SJCRH30 (cell line): Measurements from ENCODE around the gene DSTYK. TPM values are rescaled to one million over a fixed set of nuclear protein-coding genes. Genes with fewer than 3 reads are reported as not detected.

Experiments
- DNase-seq, 2 experiments: peaks; one replicate each; pipeline ENCODE4 v3.0.0-alpha.2; 2015 to 2020
- H3K27ac ChIP-seq: fragments of 250-450 bp; sonication (Bioruptor Pico); 2 replicates; pipeline ENCODE4 v1.5.1; 2020; ENCODE audit warnings: mild to moderate bottlenecking, moderate library complexity
- H3K27me3 ChIP-seq: fragments of 250-450 bp; sonication (Bioruptor Pico); 2 replicates; pipeline ENCODE4 v1.5.1; 2020; ENCODE audit warnings: mild to moderate bottlenecking, moderate library complexity
- H3K36me3 ChIP-seq: fragments of 250-450 bp; sonication (Bioruptor Pico); 2 replicates; pipeline ENCODE4 v1.5.1; 2020; ENCODE audit warnings: mild to moderate bottlenecking, moderate library complexity
- H3K4me1 ChIP-seq: fragments of 250-450 bp; sonication (Bioruptor Pico); 2 replicates; pipeline ENCODE4 v1.5.1; 2020; ENCODE audit warnings: mild to moderate bottlenecking, moderate library complexity
- H3K4me3 ChIP-seq: fragments of 250-450 bp; sonication (Bioruptor Pico); 2 replicates; pipeline ENCODE4 v1.5.1; 2020; ENCODE audit warnings: mild to moderate bottlenecking, moderate library complexity
- H3K9me3 ChIP-seq: fragments of 250-450 bp; sonication (Bioruptor Pico); replicated peaks from 2 replicates; pipeline ENCODE4 v1.5.1; 2020; ENCODE audit warnings: mild to moderate bottlenecking, moderate library complexity
- total RNA-seq: library from RNA; depleted of rRNA; stranded (reverse); fragments of >200 nt; shearing (Covaris generic); gene quantifications from 2 replicates; pipeline ENCODE4 v1.2.3, GENCODE V29; 2014

DSTYK gene
- total RNA-seq, 1 experiment from 2014 or later: 9.2 TPM

DNA sequence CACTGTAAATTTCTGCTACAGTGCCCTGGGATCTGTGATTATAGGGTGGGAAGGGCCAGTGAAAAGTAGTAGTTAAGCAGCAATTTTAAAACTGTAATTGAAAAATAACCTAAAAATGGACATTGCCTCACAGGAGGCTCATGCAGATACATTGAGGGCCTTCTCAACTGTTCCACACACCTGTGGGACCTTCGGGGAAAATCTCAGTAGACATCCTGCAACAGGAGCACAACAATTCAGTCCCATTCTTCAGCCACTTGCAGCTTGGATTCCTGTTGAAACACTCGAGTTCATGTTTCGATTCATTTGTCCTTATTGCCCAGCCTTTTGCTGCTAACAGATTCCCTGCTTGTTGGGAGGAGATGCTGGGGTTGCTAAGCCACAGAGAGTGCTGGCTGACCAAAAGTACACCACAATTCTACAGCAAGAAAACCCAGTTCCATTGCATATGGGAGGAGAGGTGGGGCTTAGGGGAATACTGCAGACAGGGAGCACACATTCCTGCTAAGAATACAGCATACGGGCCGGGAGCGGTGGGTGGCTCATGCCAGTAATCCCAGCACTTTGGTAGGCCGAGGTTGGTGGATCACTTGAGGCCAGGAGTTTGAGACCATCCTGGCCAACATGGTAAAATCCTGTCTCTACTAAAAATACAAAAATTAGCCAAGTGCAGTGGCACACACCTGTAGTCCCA is 20.8 kb upstream of the DSTYK start:
- Histone ChIP-seq H3K27me3 (no peaks in the 10 kb centered on the region), H3K4me3 (no peak overlapping the region), H3K9me3 (no peaks in the 10 kb centered on the region), H3K36me3 (no peaks in the 10 kb centered on the region), H3K27ac (no peak overlapping the region), H3K4me1 (peaks cover 17% of the 10 kb centered on the region)
- DNase-seq: no peak

DNA sequence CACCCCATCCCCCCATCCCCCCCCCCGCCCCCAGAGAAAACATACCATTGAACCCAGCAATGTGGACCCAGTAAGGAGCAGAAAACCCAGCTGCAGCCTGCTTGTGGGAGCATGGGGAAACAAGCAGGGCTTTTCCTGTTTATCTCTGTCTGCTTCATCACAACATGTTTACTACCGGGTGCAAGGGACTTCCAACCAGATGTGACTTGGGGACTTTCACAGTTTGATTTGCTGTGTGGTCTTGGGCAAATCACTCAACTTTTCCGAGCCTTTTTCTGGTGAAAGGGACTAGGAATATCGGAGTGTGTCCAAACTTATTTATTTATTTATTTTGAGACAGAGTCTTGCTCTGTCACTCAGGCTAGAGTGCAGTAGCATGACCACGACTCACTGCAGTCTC is 19.5 kb upstream of the DSTYK start:
- no peaks in the 10 kb centered on the region for H3K9me3 ChIP-seq
- no peak for DNase-seq
- no peaks in the 10 kb centered on the region for H3K36me3 ChIP-seq
- H3K4me3 ChIP-seq: no peak overlapping the region
- peaks cover 25% of the 10 kb centered on the region for H3K4me1 ChIP-seq
- H3K27me3 ChIP-seq: no peaks in the 10 kb centered on the region
- no peak overlapping the region for H3K27ac ChIP-seq

DNA sequence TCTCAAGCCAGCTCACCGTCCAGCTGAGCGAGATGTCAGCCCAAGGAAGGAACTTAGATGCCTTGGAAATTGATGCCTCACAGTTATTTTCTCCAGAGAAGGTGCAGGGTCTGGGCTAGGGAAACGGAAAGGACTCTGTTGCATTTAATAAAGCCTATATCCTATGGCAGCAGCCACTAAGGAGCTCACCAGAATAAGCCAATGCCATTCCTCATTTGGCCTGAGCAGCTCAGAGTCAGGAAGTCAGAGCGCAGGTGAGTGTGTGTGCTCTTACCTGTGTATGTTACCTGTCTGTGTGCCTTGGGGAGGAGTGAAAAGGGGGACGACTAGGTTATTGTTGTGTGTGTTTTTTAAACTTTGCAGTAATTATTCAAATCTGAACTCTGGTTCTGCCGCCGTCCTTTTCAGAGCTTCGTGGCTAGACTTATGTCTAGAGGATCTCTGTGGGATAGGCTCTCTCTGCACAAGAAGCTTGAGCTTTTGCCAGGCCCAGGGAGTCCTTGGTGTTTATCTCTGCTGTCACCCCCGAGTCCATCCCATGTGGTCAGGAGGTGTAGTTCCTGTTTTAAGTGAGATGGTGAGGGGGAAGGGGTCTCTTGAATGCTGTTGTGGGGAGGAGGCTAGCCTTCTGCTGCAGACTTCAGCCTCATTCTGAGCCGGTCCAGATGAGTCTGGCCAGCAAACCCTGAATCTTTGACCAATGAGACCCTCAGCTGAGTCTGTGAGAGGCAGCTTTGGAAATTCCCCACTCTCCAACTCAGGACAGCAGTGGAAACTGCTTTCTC is 18.6 kb upstream of the DSTYK start:
- Histone ChIP-seq H3K27ac (no peak overlapping the region), H3K4me1 (peaks cover 25% of the 10 kb centered on the region), H3K9me3 (no peaks in the 10 kb centered on the region), H3K36me3 (no peaks in the 10 kb centered on the region), H3K27me3 (no peaks in the 10 kb centered on the region), H3K4me3 (0 out of 2 replicates have a peak overlapping the region, but pooled peaks have one; percentile 2)
- no peak for DNase-seq

DNA sequence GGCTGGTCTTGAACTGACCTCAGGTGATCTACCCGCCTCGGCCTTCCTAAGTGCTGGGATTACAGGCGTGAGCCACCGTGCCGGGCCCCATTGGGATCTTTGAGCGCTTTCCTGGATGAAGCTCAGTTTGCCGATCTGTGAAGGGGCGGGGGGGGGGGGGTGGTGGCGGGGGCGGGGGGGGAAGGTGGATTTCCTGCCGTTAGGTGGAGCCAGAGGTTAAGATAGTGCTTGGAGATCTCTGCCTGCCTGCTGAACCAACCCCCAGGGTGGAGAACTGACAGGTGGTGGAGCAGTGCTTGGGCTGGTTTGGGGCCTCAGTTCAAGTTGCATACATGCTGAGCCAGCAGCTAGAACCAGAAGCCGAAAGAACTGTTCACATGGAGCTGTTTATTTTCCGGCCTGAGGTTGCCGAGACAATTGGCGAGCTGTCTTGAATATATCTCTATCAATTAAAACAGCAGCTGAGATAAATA is 17.9 kb upstream of the DSTYK start:
- H3K4me3 ChIP-seq: peak overlapping the region; percentile 58
- peak; percentile 94 to 97 for DNase-seq
- no peaks in the 10 kb centered on the region for H3K36me3 ChIP-seq
- H3K9me3 ChIP-seq: no peaks in the 10 kb centered on the region
- H3K4me1 ChIP-seq: peaks cover 25% of the 10 kb centered on the region
- no peaks in the 10 kb centered on the region for H3K27me3 ChIP-seq
- H3K27ac ChIP-seq: no peak overlapping the region

DNA sequence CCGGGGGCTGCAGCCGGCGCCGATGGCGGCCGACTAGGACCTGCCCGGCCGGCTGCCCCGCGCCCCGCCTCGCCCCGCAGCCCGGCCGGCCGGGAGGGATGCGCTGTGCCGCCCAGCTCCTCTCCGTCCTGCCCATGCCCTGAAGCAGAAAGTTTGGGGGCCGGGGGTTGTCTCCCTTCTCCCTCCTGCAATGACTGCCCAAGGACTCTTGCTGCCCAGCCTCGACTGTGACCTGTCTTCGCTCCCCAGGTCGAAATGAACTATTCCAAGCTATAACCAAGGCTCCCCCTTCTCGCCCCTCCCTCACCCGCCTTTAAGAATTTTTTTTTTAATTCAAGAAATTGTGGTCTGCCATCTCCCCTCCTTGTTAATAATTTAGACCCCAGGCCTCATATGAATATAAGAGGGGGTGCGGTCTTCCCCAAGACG is 16.6 kb upstream of the DSTYK start:
- no peaks in the 10 kb centered on the region for H3K27me3 ChIP-seq
- no peaks in the 10 kb centered on the region for H3K36me3 ChIP-seq
- DNase-seq: peak in 1 of 2 experiments; percentile 42
- peak overlapping the region; percentile 58 for H3K4me3 ChIP-seq
- H3K4me1 ChIP-seq: peaks cover 25% of the 10 kb centered on the region
- H3K9me3 ChIP-seq: no peaks in the 10 kb centered on the region
- no peak overlapping the region for H3K27ac ChIP-seq

DNA sequence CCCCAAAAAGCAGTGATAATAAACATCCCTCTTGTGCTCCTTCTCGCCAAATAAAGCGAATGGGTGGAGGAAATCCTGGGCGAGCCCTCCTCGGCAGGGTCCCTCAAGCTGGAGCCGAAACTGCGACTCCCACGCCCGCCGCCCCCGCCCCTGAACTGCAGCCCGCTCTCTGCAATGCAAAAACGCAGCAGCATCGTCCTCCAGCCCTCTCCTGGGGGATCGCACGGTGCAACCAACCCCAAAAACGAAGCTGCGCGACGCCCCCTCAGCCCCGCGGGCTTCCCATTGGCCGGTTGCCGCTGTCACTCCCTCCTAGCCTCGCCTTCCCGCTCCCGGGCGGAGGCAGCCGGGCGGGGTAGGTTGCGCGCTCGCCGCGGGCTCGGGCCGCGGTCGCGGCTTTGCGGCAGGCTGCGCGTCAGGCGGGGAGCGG is 16.1 kb upstream of the DSTYK start, which contains the start of gene TMCC2:
TSS of gene TMCC2 (plus strand) at position 363 of the 430 bp plus-strand sequence. CDS start 619 bp downstream, outside the sequence.
- Histone ChIP-seq H3K4me1 (peaks cover 25% of the 10 kb centered on the region), H3K27ac (no peak within 1 kb of the TSS), H3K9me3 (no peaks in the 10 kb centered on the region), H3K4me3 (peak within 1 kb of the TSS; percentile 58), H3K27me3 (no peaks in the 10 kb centered on the region), H3K36me3 (no peaks in the 10 kb centered on the region)
- peak; percentile 95 to 96 for DNase-seq

DNA sequence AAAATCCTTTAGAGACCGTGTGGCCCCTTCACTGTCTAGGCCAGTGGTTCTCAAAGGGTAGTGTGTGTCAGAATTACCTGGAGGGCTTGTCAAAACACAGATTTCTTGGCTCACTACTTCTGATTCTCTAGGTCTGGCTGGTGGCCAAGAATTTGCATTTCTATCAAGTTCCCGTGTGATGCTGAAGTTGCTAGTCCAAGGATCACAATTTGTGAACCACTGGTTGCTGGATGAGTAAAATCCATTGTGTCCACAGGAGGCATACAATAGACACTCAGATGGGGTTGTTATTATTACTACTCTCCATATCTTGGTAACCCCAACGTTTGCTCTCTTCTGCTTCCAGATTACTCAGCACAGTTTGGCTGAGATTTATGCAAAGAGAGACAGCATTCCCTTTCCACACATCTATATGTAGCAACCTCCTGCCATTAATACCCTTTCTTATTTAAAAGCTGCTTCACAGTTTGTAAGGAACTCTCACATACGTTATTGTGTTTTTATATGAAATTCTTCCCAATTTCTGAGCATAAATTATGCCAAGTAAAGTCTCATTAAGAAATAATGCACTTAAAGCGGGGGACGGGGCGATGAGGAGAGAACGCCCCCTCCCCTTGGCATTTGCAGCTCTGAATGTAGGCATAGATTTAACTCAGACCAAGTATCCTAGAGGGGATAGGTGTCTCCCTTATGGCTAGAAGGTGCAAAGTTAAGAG is 15.5 kb upstream of the DSTYK start:
- Histone ChIP-seq H3K9me3 (no peaks in the 10 kb centered on the region), H3K36me3 (no peaks in the 10 kb centered on the region), H3K27me3 (no peaks in the 10 kb centered on the region), H3K4me1 (peaks cover 25% of the 10 kb centered on the region), H3K4me3 (peak overlapping the region; percentile 58), H3K27ac (no peak overlapping the region)
- peak in 1 of 2 experiments; percentile 52 for DNase-seq

DNA sequence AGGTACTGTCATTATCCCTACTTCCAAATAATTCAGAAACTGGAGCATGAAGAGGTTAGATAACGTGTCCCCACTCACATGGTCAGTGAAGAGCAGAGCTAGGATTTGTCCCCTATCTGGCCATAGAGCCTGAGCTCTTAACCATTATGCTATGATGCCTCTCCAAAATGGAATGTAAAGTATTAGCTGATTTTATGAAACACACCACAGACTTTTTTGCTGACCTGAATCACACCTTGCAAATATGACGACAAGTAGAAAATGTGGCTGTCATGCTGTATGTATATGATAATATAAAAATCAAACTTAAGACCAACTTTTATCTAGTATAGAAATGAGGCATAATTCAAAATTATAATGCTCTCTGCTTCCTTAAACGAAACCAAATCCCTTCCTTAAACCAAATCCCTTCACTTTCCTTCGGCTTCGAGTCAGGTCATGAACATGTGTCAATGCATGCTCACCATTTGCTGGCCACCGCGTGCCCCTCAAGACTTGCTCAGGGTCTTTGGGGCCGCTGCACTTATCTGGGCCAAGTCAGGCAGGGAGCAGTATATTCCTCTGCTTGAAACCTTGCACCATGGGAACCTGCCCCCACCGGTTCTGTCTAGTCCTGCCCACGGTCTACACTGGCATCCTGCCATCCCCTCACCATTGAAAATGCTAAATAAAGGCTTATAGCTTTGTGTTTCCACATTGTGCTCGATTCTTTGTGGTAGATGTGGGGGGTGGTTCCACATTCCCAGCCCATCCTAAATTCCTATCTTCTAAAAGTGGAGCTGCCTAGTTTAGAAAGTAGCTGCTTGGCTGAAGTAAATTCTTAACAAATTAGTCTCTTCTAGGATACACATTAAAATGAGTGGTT is 14.6 kb upstream of the DSTYK start:
- Histone ChIP-seq H3K36me3 (no peaks in the 10 kb centered on the region), H3K27me3 (no peaks in the 10 kb centered on the region), H3K9me3 (no peaks in the 10 kb centered on the region), H3K4me3 (peak overlapping the region; percentile 58; the same call in 1 of the 2 replicates), H3K4me1 (peaks cover 25% of the 10 kb centered on the region), H3K27ac (no peak overlapping the region)
- DNase-seq: peak in 1 of 2 experiments; percentile 34

DNA sequence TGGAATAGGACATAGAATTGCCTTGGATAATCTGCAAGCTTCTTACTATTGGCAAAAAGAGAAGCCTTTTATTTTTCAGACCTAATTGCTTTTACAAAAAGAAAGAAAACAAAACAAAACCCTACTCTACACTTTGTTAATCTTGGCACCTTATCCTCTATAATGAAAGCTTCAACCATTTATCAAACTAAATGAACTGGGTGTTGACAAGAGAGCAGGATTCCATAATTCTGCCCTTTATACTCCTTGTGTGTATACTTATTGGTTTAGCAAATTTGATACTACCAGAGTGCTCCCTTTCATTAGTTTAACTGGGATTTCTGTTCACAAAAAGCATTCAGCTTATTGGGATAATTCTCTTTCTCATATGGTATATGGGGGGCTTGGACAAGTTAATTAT is 13.2 kb upstream of the DSTYK start:
- Histone ChIP-seq H3K27ac (no peak overlapping the region), H3K27me3 (no peaks in the 10 kb centered on the region), H3K4me3 (no peak overlapping the region), H3K9me3 (no peaks in the 10 kb centered on the region), H3K36me3 (no peaks in the 10 kb centered on the region), H3K4me1 (peaks cover 27% of the 10 kb centered on the region)
- DNase-seq: no peak

DNA sequence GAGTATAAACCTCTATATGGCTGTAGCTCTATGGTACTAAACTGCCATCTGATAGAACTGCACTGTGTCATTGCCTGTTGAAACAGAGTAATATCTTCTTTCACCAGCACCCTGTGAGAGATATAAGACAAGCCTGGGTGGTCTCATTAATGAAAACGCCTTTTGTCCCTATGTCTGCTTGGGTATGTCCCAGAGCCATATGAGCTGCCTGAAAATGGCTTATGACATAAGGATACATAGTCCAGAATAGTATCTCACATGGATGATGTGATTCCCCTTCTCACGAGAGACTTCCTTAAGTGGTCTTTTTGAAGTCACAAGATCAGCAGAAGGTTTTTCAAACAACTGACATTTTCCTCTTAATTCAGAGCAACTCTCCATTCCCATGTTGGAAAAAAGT is 8.9 kb upstream of the DSTYK start:
- peak; percentile 51 to 82 for DNase-seq
- no peak overlapping the region for H3K4me3 ChIP-seq
- no peaks in the 10 kb centered on the region for H3K9me3 ChIP-seq
- no peaks in the 10 kb centered on the region for H3K36me3 ChIP-seq
- H3K27me3 ChIP-seq: no peaks in the 10 kb centered on the region; the same call in 1 of the 2 replicates
- peaks cover 9% of the 10 kb centered on the region; the same call in 1 of the 2 replicates for H3K4me1 ChIP-seq
- H3K27ac ChIP-seq: no peak overlapping the region

DNA sequence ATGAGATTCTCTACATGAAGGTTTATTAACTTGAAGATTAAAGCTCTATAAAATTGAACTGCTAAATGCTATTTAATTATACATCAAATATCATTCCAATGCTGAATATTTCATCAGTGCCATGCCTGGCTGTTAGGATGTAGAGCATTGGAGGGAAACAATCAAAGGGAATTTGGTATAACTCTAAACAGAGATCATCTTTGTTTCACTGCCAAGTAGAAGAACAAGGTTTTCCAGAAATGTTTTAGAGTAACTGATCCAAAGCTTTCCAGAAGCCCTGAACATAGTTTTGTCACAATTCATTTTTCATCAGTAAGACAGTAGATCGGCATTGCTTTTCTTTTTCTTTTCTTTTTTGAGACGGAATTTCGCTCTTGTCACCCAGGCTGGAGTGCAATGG is 5.9 kb upstream of the DSTYK start:
- Histone ChIP-seq H3K4me3 (no peak overlapping the region), H3K27me3 (no peaks in the 10 kb centered on the region; the same call in 1 of the 2 replicates), H3K27ac (no peak overlapping the region), H3K36me3 (no peaks in the 10 kb centered on the region), H3K4me1 (peaks cover 9% of the 10 kb centered on the region; the same call in 1 of the 2 replicates), H3K9me3 (no peaks in the 10 kb centered on the region)
- DNase-seq: no peak

DNA sequence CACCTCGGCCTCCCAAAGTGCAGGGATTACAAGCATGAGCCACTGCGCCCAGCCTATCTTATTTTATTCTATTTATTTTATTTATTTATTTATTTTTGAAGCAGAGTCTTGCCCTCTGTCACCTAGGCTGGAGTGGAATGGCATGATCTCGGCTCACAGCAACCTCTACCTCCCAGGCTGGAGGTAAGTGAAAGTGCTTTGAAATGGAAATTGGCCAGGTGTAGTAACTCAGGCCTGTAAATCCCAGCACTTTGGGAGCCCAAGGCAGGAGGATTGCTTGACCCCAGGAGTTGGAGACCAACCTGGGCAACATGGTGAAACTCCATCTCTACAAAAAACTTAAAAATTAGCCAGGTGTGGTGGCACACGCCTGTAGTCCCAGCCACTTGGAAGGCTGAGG is 5.1 kb upstream of the DSTYK start:
- Histone ChIP-seq H3K36me3 (no peaks in the 10 kb centered on the region), H3K4me3 (no peak overlapping the region), H3K27me3 (no peaks in the 10 kb centered on the region; the same call in 1 of the 2 replicates)

DNA sequence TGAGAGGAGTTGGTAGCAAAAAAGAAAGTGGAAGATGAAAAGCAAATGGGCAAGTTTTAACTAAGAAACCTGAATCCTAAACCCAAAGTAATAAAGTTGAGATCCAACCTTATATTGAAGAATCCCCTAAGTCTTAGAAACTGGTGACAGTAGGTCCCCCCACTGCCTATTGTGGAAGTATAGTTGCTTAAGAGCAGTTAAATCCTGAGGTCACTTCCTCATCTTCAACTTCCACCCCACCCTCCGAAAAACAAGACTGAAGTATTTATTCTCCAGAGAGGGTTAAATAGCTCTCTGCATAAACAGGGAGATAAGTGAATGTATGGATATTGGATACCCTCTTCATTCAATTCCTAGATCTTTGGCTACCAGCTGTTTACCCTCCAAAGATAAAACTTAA is 3.3 kb upstream of the DSTYK start:
- DNase-seq: no peak
- Histone ChIP-seq H3K4me1 (peaks cover 2% of the 10 kb centered on the region; the same call in 1 of the 2 replicates), H3K27me3 (no peaks in the 10 kb centered on the region; the same call in 1 of the 2 replicates), H3K9me3 (no peaks in the 10 kb centered on the region), H3K4me3 (no peak overlapping the region), H3K36me3 (no peaks in the 10 kb centered on the region), H3K27ac (no peak overlapping the region)

More for the DNA sequence above, 5.1 kb upstream of the DSTYK start:
- H3K9me3 ChIP-seq: no peaks in the 10 kb centered on the region
- peaks cover 9% of the 10 kb centered on the region; the same call in 1 of the 2 replicates for H3K4me1 ChIP-seq
- H3K27ac ChIP-seq: no peak overlapping the region
- no peak for DNase-seq
